ENCODE measurements around the gene MKX.

Gene MKX

GRCh38 chr10:27714349-27714748 is 31.3 kb downstream of the MKX start:
- no peak for DNase-seq (ENCODE audit: low read depth in 1 of 2, low spot score in 1 of 2)
- Histone ChIP-seq H3K27ac (replicated peaks) (no peak overlapping the region), H3K4me3 (replicated peaks; ENCODE audit: insufficient read depth, low read length) (no peak overlapping the region), H3K27me3 (ENCODE audit: insufficient read depth, poor library complexity, severe bottlenecking) (peaks cover 2% of the 10 kb centered on the region)
- no peak for TF ChIP-seq SPI1 (IDR thresholded peaks at IDR 0.05; ENCODE audit: borderline replicate concordance, low read depth)
- no peak for TF ChIP-seq GABPA (IDR thresholded peaks at IDR 0.05; ENCODE audit: low read depth)
- TF ChIP-seq, protein P1, sequence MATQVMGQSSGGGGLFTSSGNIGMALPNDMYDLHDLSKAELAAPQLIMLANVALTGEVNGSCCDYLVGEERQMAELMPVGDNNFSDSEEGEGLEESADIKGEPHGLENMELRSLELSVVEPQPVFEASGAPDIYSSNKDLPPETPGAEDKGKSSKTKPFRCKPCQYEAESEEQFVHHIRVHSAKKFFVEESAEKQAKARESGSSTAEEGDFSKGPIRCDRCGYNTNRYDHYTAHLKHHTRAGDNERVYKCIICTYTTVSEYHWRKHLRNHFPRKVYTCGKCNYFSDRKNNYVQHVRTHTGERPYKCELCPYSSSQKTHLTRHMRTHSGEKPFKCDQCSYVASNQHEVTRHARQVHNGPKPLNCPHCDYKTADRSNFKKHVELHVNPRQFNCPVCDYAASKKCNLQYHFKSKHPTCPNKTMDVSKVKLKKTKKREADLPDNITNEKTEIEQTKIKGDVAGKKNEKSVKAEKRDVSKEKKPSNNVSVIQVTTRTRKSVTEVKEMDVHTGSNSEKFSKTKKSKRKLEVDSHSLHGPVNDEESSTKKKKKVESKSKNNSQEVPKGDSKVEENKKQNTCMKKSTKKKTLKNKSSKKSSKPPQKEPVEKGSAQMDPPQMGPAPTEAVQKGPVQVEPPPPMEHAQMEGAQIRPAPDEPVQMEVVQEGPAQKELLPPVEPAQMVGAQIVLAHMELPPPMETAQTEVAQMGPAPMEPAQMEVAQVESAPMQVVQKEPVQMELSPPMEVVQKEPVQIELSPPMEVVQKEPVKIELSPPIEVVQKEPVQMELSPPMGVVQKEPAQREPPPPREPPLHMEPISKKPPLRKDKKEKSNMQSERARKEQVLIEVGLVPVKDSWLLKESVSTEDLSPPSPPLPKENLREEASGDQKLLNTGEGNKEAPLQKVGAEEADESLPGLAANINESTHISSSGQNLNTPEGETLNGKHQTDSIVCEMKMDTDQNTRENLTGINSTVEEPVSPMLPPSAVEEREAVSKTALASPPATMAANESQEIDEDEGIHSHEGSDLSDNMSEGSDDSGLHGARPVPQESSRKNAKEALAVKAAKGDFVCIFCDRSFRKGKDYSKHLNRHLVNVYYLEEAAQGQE (IDR thresholded peaks at IDR 0.05; ENCODE audit: insufficient replicate concordance, low read depth) = no peak
- no peak for TF ChIP-seq POLR2AphosphoS5 (IDR thresholded peaks at IDR 0.05; ENCODE audit: low read depth)
- TF ChIP-seq, protein P2, sequence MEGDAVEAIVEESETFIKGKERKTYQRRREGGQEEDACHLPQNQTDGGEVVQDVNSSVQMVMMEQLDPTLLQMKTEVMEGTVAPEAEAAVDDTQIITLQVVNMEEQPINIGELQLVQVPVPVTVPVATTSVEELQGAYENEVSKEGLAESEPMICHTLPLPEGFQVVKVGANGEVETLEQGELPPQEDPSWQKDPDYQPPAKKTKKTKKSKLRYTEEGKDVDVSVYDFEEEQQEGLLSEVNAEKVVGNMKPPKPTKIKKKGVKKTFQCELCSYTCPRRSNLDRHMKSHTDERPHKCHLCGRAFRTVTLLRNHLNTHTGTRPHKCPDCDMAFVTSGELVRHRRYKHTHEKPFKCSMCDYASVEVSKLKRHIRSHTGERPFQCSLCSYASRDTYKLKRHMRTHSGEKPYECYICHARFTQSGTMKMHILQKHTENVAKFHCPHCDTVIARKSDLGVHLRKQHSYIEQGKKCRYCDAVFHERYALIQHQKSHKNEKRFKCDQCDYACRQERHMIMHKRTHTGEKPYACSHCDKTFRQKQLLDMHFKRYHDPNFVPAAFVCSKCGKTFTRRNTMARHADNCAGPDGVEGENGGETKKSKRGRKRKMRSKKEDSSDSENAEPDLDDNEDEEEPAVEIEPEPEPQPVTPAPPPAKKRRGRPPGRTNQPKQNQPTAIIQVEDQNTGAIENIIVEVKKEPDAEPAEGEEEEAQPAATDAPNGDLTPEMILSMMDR (IDR thresholded peaks at IDR 0.05; ENCODE audit: insufficient read depth, low read length) = no peak

- H3K4me3 ChIP-seq (replicated peaks; ENCODE audit: insufficient read depth, low read length) = no peak overlapping the region
- DNase-seq (ENCODE audit: low read depth in 1 of 2, low spot score in 1 of 2) = no peak
- H3K27ac ChIP-seq (replicated peaks) = no peak overlapping the region
- H3K27me3 ChIP-seq (ENCODE audit: insufficient read depth, poor library complexity, severe bottlenecking) = peaks cover 2% of the 10 kb centered on the region
- TF ChIP-seq, protein P2 (IDR thresholded peaks at IDR 0.05; ENCODE audit: insufficient read depth, low read length) = no peak
- TF ChIP-seq GABPA (IDR thresholded peaks at IDR 0.05; ENCODE audit: low read depth) (no peak), POLR2AphosphoS5 (IDR thresholded peaks at IDR 0.05; ENCODE audit: low read depth) (no peak), SPI1 (IDR thresholded peaks at IDR 0.05; ENCODE audit: borderline replicate concordance, low read depth) (no peak)
- TF ChIP-seq, protein P1 (IDR thresholded peaks at IDR 0.05; ENCODE audit: insufficient replicate concordance, low read depth) = no peak
These were observed 31.7 kb downstream of the MKX start for GRCh38 chr10:27713941-27714340.

DNA sequence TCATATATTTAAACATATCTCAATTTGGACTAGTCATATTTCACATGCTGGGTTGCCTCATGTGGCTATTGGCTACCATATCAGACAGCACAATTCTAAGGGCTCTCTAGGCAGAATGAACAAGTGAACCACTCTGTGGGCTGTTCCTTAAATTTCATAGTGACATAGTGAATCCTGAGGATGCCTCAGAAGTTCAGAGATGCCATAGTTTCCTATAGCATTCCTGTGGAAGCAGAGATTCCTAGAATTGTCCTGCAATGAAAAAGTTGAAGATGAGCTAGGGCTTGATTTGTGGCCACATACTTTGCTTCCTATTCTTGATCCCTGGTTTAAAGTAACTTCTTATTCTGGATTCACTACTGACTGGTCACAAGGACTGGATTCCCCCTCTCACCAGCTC is 35.6 kb downstream of the MKX start:
- TF ChIP-seq, protein P2 (IDR thresholded peaks at IDR 0.05; ENCODE audit: insufficient read depth, low read length) = no peak
- no peak for TF ChIP-seq SPI1 (IDR thresholded peaks at IDR 0.05; ENCODE audit: borderline replicate concordance, low read depth)
- TF ChIP-seq, protein P1 (IDR thresholded peaks at IDR 0.05; ENCODE audit: insufficient replicate concordance, low read depth) = no peak
- TF ChIP-seq POLR2AphosphoS5 (IDR thresholded peaks at IDR 0.05; ENCODE audit: low read depth) = no peak
- no peak for TF ChIP-seq GABPA (IDR thresholded peaks at IDR 0.05; ENCODE audit: low read depth)

More for the DNA sequence above, 35.6 kb downstream of the MKX start:
- peaks cover 2% of the 10 kb centered on the region for H3K27me3 ChIP-seq (ENCODE audit: insufficient read depth, poor library complexity, severe bottlenecking)
- no peak overlapping the region for H3K4me3 ChIP-seq (replicated peaks; ENCODE audit: insufficient read depth, low read length)
- no peak overlapping the region for H3K27ac ChIP-seq (replicated peaks)
- no peak for DNase-seq (ENCODE audit: low read depth in 1 of 2, low spot score in 1 of 2)

Data from HL-60 (cell line).